K562 (cell line): ENCODE results near the gene ITGAE. TPM values are rescaled to one million over a fixed set of nuclear protein-coding genes. Genes with fewer than 3 reads are reported as not detected.
A peak's percentile ranks its signal among the peaks of the same experiment; 100 is the strongest.

Experiments
- ATF7 ChIP-seq: fragments of 450-650 bp; IDR thresholded peaks from 2 replicates; pipeline ENCODE4 v1.7.1; 2014; ENCODE audit warnings: mild to moderate bottlenecking, moderate library complexity
- CBFA2T3 ChIP-seq: fragments of 450-650 bp; IDR thresholded peaks from 2 replicates; pipeline ENCODE4 v1.6.1; 2017
- CEBPG ChIP-seq, 3 experiments: fragments of 200-800 bp in 1 of 3; sonication (Bioruptor generic) in 1 of 3; sonication (generic) in 1 of 3; formaldehyde crosslinking in 1 of 3; IDR thresholded peaks in 2 of 3; conservative IDR thresholded peaks in 1 of 3; 2 replicates each; pipeline versions ENCODE4 v1.6.1 to v1.8.0; 2016 to 2022; ENCODE audit warnings: missing compliant biosample characterization in 2 of 3, missing genetic modification characterization in 2 of 3, mild to moderate bottlenecking in 1 of 3, missing genetic modification reagents in 1 of 3
- COPS2 ChIP-seq: fragments of 450-650 bp; conservative IDR thresholded peaks from 2 replicates; pipeline ENCODE4 v1.6.1; 2016; ENCODE audit warnings: mild to moderate bottlenecking, moderate library complexity
- CSDE1 ChIP-seq, 2 experiments: fragments of 450-650 bp; IDR thresholded peaks; 2 replicates each; pipeline ENCODE4 v1.6.1; 2016; ENCODE audit warnings: mild to moderate bottlenecking in 1 of 2
- ELF1 ChIP-seq: fragments of 200-800 bp; sonication (Bioruptor generic); IDR thresholded peaks from 2 replicates; pipeline ENCODE4 v1.6.1; 2016; ENCODE audit warnings: missing genetic modification characterization, missing compliant biosample characterization
- ESRRB ChIP-seq: fragments of 250-450 bp; sonication (Bioruptor Pico); IDR thresholded peaks from 2 replicates; pipeline ENCODE4 v1.5.0; 2020; ENCODE audit warnings: mild to moderate bottlenecking, moderate library complexity, borderline replicate concordance
- GABPA ChIP-seq: fragments of 200-800 bp; sonication (Bioruptor generic); conservative IDR thresholded peaks from 2 replicates; pipeline ENCODE4 v1.6.1; 2016; ENCODE audit warnings: low read depth, missing genetic modification characterization, missing compliant biosample characterization
- GABPB1 ChIP-seq: sonication (generic); formaldehyde crosslinking; IDR thresholded peaks from 2 replicates; pipeline ENCODE4 v1.8.0; 2022; ENCODE audit warnings: mild to moderate bottlenecking, missing genetic modification reagents
- GTF3C2 ChIP-seq: IDR thresholded peaks from 3 replicates; pipeline ENCODE4 v1.6.1; 2011; ENCODE audit warnings: borderline replicate concordance, mild to moderate bottlenecking, moderate library complexity; ENCODE audit not compliant: insufficient read length; ENCODE audit errors: extremely low read depth
- HNRNPUL1 ChIP-seq: fragments of 200-400 bp; formaldehyde crosslinking; IDR thresholded peaks from 2 replicates; pipeline ENCODE4 v1.6.1; 2017; ENCODE audit warnings: low read length
- IRF9 ChIP-seq: fragments of 450-650 bp; IDR thresholded peaks from 2 replicates; pipeline ENCODE4 v1.6.1; 2016; ENCODE audit warnings: missing biosample characterization, missing genetic modification characterization
- MAFG ChIP-seq: fragments of 450-650 bp; conservative IDR thresholded peaks from 2 replicates; pipeline ENCODE4 v1.6.1; 2016; ENCODE audit warnings: missing genetic modification characterization, missing compliant biosample characterization
- MTA1 ChIP-seq: fragments of 450-650 bp; IDR thresholded peaks from 2 replicates; pipeline ENCODE4 v1.6.1; 2017; ENCODE audit warnings: borderline replicate concordance
- NFRKB ChIP-seq: fragments of 450-650 bp; IDR thresholded peaks from 2 replicates; pipeline ENCODE4 v1.6.1; 2016; ENCODE audit warnings: low read depth
- POLR3A ChIP-seq: IDR thresholded peaks from 2 replicates; pipeline ENCODE4 v1.6.1; 2011; ENCODE audit warnings: borderline replicate concordance, mild to moderate bottlenecking, moderate library complexity; ENCODE audit not compliant: insufficient read length, insufficient read depth; ENCODE audit errors: extremely low read depth
- RBM15 ChIP-seq: fragments of 200-400 bp; formaldehyde crosslinking; IDR thresholded peaks from 2 replicates; pipeline ENCODE4 v1.6.1; 2018; ENCODE audit warnings: mild to moderate bottlenecking, low read length, moderate library complexity; ENCODE audit not compliant: insufficient read depth
- ZNF384 ChIP-seq: IDR thresholded peaks from 2 replicates; pipeline ENCODE4 v1.6.1; 2012; ENCODE audit warnings: low read depth, low read length, improper control_type of control experiment
- ZNF609 ChIP-seq: sonication (generic); formaldehyde crosslinking; IDR thresholded peaks from 2 replicates; pipeline ENCODE4 v1.8.1; 2023; ENCODE audit warnings: missing genetic modification reagents, mild to moderate bottlenecking, borderline replicate concordance
- polyA plus RNA-seq, 8 experiments: library from polyadenylated mRNA; depleted of rRNA in 4 of 8; stranded (reverse) in 5 of 8; unstranded in 3 of 8; fragments of >200 nt; fragmentation: Nextera tagmentation in 2 of 8; fragmentation: Illumina TruSeq in 1 of 8; extraction: Ambion mirVana in 2 of 8; extraction: Trizol in 1 of 8; gene quantifications; 2 replicates each; pipeline versions ENCODE4 v1.2.1 to v1.2.3, GENCODE V29; 2011 to 2014; ENCODE audit warnings: inconsistent platforms in 1 of 8, missing spikeins in 1 of 8
- total RNA-seq, 7 experiments: library from RNA; depleted of rRNA in 6 of 7; stranded (reverse); fragments of >200 nt in 6 of 7; fragmentation: Illumina TruSeq in 2 of 7; extraction: Trizol in 2 of 7; gene quantifications; 2 replicates each; pipeline versions ENCODE4 v1.2.1 to v1.2.3, GENCODE V29; 2011 to 2021; ENCODE audit warnings: low replicate concordance in 1 of 7

Gene ITGAE
- total and polyA plus RNA-seq, 9 of the 15 experiments (the other 6 are each of a cell fraction or from before 2014, with no cell fraction given) = 14.8 to 160 (median 27.0) TPM

GRCh38 chr17:3723556-3724377 lies 77.2 kb downstream of the ITGAE start, which contains the start of gene HASPIN (continued):
- TF ChIP-seq IRF9 (no peak), COPS2 (no peak), MAFG (tag) (no peak), CSDE1 (IDR thresholded peaks at IDR 0.05) (no peak), GABPB1 (peak; percentile 68), ELF1 (tag) (peak; percentile 55), CBFA2T3 (no peak), CEBPG (CRISPR knock-in tag; IDR thresholded peaks at IDR 0.05) (no peak), CEBPG (tag; conservative IDR thresholded peaks at IDR 0.05 in 1 of 2, IDR thresholded peaks at IDR 0.05 in 1 of 2) (no peak), POLR3A (no peak), NFRKB (no peak), HNRNPUL1 (no peak), ESRRB (CRISPR knock-in tag) (no peak), GABPA (tag) (peak; percentile 55; the same call in 1 of the 2 replicates), ZNF609 (CRISPR knock-in tag) (no peak), RBM15 (no peak), ZNF384 (0 out of 2 replicates have a peak, but pooled peaks have one; percentile 13), ATF7 (peak; percentile 29; the same call in 1 of the 2 replicates), MTA1 (no peak), GTF3C2 (no peak)
